Peyer's patch (tissue), 4 donors: ENCODE data around the gene DGKE.

Experiments used
- CTCF ChIP-seq, 6 experiments: fragments of 450-650 bp in 4 of 6; fragments of 200-600 bp in 2 of 6; sonication (generic) in 1 of 6; IDR thresholded peaks; one replicate each; pipeline ENCODE4 v1.5.1; 2017 to 2019; ENCODE audit warnings: antibody characterized with exemption in 6 of 6, mild to moderate bottlenecking in 3 of 6, moderate library complexity in 1 of 6
- POLR2A ChIP-seq, 2 donors: fragments of 450-650 bp; IDR thresholded peaks; one replicate each; pipeline ENCODE4 v1.5.1; 2017; ENCODE audit warnings: antibody characterized with exemption in 2 of 2, mild to moderate bottlenecking in 2 of 2, moderate library complexity in 2 of 2

DNA sequence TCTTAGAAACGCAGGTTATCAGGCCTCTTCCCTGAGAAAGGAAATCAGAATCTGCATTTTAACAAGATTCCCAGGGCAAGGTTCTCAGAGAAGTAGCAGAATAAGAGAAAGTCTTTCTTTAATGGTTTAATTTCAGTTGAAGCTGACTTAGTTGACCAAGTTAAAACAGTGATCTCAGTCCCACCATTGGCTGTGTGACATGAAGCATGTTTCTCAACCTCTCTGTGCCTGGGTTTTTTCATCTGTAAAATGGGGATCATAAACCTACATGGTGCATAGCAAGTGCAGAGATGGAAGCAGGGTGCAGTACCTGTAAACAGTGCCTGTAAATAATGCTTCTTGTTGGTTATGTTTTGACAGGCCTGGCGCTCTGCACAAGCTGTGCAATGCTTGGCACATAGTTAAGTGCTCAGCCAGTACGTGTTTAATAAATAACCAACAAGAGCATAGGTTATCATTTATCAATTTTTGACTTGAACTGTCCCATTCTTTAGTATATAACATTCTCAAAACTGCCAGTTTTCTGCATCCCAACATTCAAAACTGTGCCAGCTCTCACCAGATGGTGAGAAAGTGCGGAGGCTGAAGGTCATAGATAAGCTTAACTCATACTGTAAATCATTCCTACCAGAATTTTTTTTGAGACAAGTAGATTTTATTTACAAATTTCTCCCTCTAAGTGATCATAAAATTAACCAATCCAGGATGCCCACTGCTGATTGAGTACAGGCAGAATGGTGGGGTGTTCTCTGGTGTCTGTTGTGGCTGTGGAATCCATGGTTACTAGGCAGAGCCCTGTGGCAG is 7.1 kb upstream of the DGKE start:
- no peak for TF ChIP-seq POLR2A (IDR thresholded peaks at IDR 0.05)
- TF ChIP-seq CTCF (IDR thresholded peaks at IDR 0.05), result no peak
